SIG-M5 treated with dmso at 0.1 percent for 504 hours (cell line): ENCODE data around the gene TCP10L.
"Not testable (repeated sequence)": the region's sequence is repeated elsewhere in the genome, so short reads cannot be mapped to it uniquely, and the experiment has no call there.

ENCODE experiments used
- DNase-seq: peaks from one replicate; lab custom pipeline; 2025; ENCODE audit not compliant: unreplicated experiment; lab: John Stamatoyannopoulos, UW

Gene TCP10L

GRCh38 chr21:32558106-32558505, 27.2 kb downstream of the TCP10L start:
- no peak for DNase-seq

GRCh38 chr21:32554832-32555638, 30.3 kb downstream of the TCP10L start:
- DNase-seq: no peak

- no peak for DNase-seq
Measured at GRCh38 chr21:32549886-32550285, 35.4 kb downstream of the TCP10L start.

- DNase-seq: no peak
Measured at GRCh38 chr21:32549440-32549839, 35.9 kb downstream of the TCP10L start.

GRCh38 chr21:32548978-32549377, 36.3 kb downstream of the TCP10L start:
- no peak for DNase-seq

- DNase-seq: no peak
Measured at GRCh38 chr21:32547018-32547417, 38.3 kb downstream of the TCP10L start.

GRCh38 chr21:32545948-32546441, 39.3 kb downstream of the TCP10L start:
- no peak for DNase-seq

GRCh38 chr21:32544697-32545096, 40.6 kb downstream of the TCP10L start:
- DNase-seq: no peak

- DNase-seq: no peak
Measured at GRCh38 chr21:32543975-32544374, 41.3 kb downstream of the TCP10L start.

- DNase-seq: not testable (repeated sequence)
Measured at GRCh38 chr21:32543056-32543455, 42.3 kb downstream of the TCP10L start.

- no peak for DNase-seq
Measured at GRCh38 chr21:32539378-32539777, 45.9 kb downstream of the TCP10L start.

GRCh38 chr21:32538147-32538792, 47.1 kb downstream of the TCP10L start:
- DNase-seq: peak; percentile 14

- no peak for DNase-seq
Measured at GRCh38 chr21:32537569-32537881, 47.8 kb downstream of the TCP10L start.

GRCh38 chr21:32535612-32536011, 49.7 kb downstream of the TCP10L start:
- no peak for DNase-seq

GRCh38 chr21:32534113-32534512, 51.2 kb downstream of the TCP10L start:
- DNase-seq: no peak

GRCh38 chr21:32533611-32534010, 51.7 kb downstream of the TCP10L start:
- no peak for DNase-seq

GRCh38 chr21:32533053-32533452, 52.3 kb downstream of the TCP10L start:
- no peak for DNase-seq

- DNase-seq: no peak
Measured at GRCh38 chr21:32532636-32533035, 52.7 kb downstream of the TCP10L start.

- not testable (repeated sequence) for DNase-seq
Measured at GRCh38 chr21:32531561-32531960, 53.8 kb downstream of the TCP10L start.

GRCh38 chr21:32530809-32531208, 54.5 kb downstream of the TCP10L start:
- not testable (repeated sequence) for DNase-seq

GRCh38 chr21:32529679-32530078, 55.6 kb downstream of the TCP10L start:
- no peak for DNase-seq

GRCh38 chr21:32525282-32525681, 60.0 kb downstream of the TCP10L start:
- no peak for DNase-seq
